Activated T-helper 2 cell treated with anti-CD3 and anti-CD28 coated beads, Interferon-gamma antibody, Interleukin-2, Interleukin-4, amounts not matched to agents 10 μg/mL and 5 μg/mL and 100 μg/mL, durations not matched to agents 14 hours and 24 hours and 36 hours (primary cell): ENCODE data around the gene INPP1. TPM values are rescaled to one million over a fixed set of nuclear protein-coding genes. Genes with fewer than 3 reads are reported as not detected.
A peak's percentile ranks its signal among the peaks of the same experiment; 100 is the strongest.

Experiments used
- DNase-seq: peaks from one replicate; pipeline ENCODE4 v3.0.0; 2021; ENCODE audit warnings: low spot score
- H3K27ac Mint-ChIP-seq: one replicate; pipeline ENCODE4 v1.8.0; 2021; ENCODE audit warnings: mixed read lengths
- H3K27me3 Mint-ChIP-seq: one replicate; pipeline ENCODE4 v1.8.0; 2021; ENCODE audit warnings: low read depth, mixed read lengths
- H3K36me3 Mint-ChIP-seq: one replicate; pipeline ENCODE4 v1.8.0; 2021; ENCODE audit warnings: low read depth, mixed read lengths
- H3K4me1 Mint-ChIP-seq: one replicate; pipeline ENCODE4 v1.8.0; 2021; ENCODE audit warnings: low read depth, mixed read lengths
- H3K4me3 Mint-ChIP-seq: one replicate; pipeline ENCODE4 v1.8.0; 2021; ENCODE audit warnings: low read depth, mild to moderate bottlenecking, moderate library complexity, mixed read lengths
- H3K9me3 Mint-ChIP-seq: one replicate; pipeline ENCODE4 v1.8.0; 2021; ENCODE audit warnings: mixed read lengths
- intact Hi-C: fragments of 100-400 bp; cut with micrococcal nuclease; formaldehyde crosslinking; loops from one replicate; pipeline ENCODE4 v1.15.1; 2023
- total RNA-seq: library from RNA; stranded (reverse); gene quantifications from 2 replicates; pipeline ENCODE4 v1.2.3, GENCODE V29; 2022

INPP1 gene
- total RNA-seq, 1 donor from 2014 or later: 12.8 TPM

GRCh38 chr2:190318931-190319554, 24.3 kb upstream of the INPP1 start:
- Mint-ChIP-seq H3K4me3 (peak overlapping the region; percentile 94), H3K36me3 (peaks cover 13% of the 10 kb centered on the region), H3K27me3 (no peaks in the 10 kb centered on the region), H3K4me1 (peaks cover 53% of the 10 kb centered on the region), H3K9me3 (no peaks in the 10 kb centered on the region), H3K27ac (peak overlapping the region; percentile 83)
- DNase-seq: peak; percentile 22
- intact Hi-C loops: loop anchor here (1.0 to 5.0 kb wide), 4 partner anchors 403 to 878 kb away; partner anchors contain the start of genes ASNSD1, OSGEPL1 and WDR75

DNA sequence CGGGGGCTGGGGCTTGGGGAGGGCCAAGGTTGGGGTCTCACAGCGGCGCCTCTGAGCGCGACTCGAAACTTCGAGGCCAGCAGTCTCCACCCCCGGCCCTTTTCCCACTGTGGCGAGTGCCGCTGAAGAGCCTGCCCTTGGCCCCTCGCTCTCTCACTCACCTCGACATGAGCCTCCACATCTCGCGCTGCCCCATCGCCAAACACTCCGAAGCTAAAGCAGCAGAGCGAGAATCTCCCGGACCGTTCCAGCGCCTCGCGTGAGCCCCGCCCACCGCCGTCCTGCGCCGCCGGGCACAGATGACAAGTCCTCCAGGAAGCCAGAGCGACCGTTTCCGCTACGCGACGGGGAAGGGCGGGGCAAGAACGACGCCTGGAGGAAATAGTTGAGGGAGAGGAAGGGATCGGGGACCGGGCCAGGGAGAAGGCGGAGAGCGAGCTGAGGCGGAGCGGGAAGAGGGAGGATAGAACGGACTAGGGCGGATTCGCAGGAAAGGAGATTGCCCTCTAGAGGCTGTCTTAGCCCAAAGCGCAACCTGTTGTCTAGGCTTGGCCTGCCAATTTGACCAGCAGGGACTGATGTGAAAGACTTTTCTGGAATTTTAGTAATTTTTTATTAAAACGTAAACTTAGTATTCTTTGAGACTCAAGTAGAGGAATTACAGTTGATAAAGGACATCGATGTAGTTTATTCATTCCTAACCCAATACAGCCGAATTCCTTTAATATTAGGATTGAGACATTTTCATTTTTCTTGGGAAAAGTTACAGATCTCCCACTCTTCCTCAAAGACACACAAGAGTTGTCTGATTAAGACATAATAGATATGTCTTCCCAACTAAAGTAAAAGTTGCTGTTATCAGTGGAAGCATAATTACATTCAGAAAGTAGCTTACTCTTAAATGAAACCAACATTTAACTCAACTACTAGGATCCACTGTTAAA, 23.6 kb upstream of the INPP1 start, which contains the start of gene HIBCH:
HIBCH (minus strand) TSS at position 272 of the 944 bp plus-strand sequence; CDS start at position 196, 76 bp downstream.
- intact Hi-C loops: loop anchor here (1.0 to 10.0 kb wide), 9 partner anchors 24 to 879 kb away; partner anchors contain the start of genes ASNSD1, MFSD6, ORMDL1 and OSGEPL1
- Mint-ChIP-seq H3K36me3 (peaks cover 13% of the 10 kb centered on the region), H3K4me3 (peak within 1 kb of the TSS; percentile 94), H3K4me1 (peaks cover 51% of the 10 kb centered on the region), H3K27me3 (no peaks in the 10 kb centered on the region), H3K27ac (peak within 1 kb of the TSS; percentile 96), H3K9me3 (no peaks in the 10 kb centered on the region)
- peak; percentile 82 for DNase-seq

GRCh38 chr2:190320696-190321095, 22.7 kb upstream of the INPP1 start:
- H3K4me3 Mint-ChIP-seq: peak overlapping the region; percentile 94
- H3K27ac Mint-ChIP-seq: peak overlapping the region; percentile 87
- intact Hi-C loops: loop anchor here (1.0 to 10.0 kb wide), 5 partner anchors 24 to 704 kb away; partner anchors contain the start of genes MFSD6, ORMDL1 and PMS1
- no peak for DNase-seq
- H3K9me3 Mint-ChIP-seq: no peaks in the 10 kb centered on the region
- peaks cover 7% of the 10 kb centered on the region for H3K36me3 Mint-ChIP-seq
- peaks cover under 1% of the 10 kb centered on the region for H3K27me3 Mint-ChIP-seq
- H3K4me1 Mint-ChIP-seq: peaks cover 44% of the 10 kb centered on the region

GRCh38 chr2:190323406-190323805, 20.0 kb upstream of the INPP1 start:
- Mint-ChIP-seq H3K36me3 (peaks cover 4% of the 10 kb centered on the region), H3K27me3 (peaks cover 15% of the 10 kb centered on the region), H3K27ac (no peak overlapping the region), H3K4me1 (peaks cover 28% of the 10 kb centered on the region), H3K4me3 (no peak overlapping the region), H3K9me3 (no peaks in the 10 kb centered on the region)
- intact Hi-C loops: loop anchor here (5.0 to 10.0 kb wide), 2 partner anchors 49 to 701 kb away; no protein-coding TSS in a partner anchor
- no peak for DNase-seq

DNA sequence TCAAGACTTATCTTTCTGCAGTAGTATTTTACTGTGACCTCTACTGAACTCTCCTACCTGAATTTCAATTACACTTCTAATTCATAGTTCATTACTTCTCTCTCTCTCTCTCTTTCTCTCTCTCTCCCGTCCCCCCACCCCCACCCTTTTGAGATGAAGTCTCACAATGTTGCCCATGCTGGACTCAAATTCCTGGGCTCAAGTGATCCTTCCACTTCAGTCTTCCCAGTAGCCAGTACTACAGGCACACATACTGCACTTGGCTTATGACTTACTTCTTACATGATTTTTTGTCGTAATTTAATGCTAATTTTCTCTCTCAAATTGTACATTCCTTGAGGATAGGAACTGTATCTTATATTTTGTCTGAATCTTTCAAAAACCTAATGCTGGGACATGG, 17.8 kb upstream of the INPP1 start:
- Mint-ChIP-seq H3K4me3 (no peak overlapping the region), H3K27me3 (peaks cover 29% of the 10 kb centered on the region), H3K27ac (no peak overlapping the region), H3K9me3 (no peaks in the 10 kb centered on the region), H3K4me1 (peaks cover 12% of the 10 kb centered on the region), H3K36me3 (no peaks in the 10 kb centered on the region)
- intact Hi-C loops: loop anchor here (10.0 kb wide), 1 partner anchor 699 kb away; no protein-coding TSS in a partner anchor
- DNase-seq: no peak

- H3K36me3 Mint-ChIP-seq: no peaks in the 10 kb centered on the region
- intact Hi-C loops: loop anchor here (10.0 kb wide), 1 partner anchor 697 kb away; no protein-coding TSS in a partner anchor
- peaks cover 38% of the 10 kb centered on the region for H3K27me3 Mint-ChIP-seq
- no peak overlapping the region for H3K27ac Mint-ChIP-seq
- no peaks in the 10 kb centered on the region for H3K9me3 Mint-ChIP-seq
- H3K4me1 Mint-ChIP-seq: peaks cover 4% of the 10 kb centered on the region
- DNase-seq: no peak
- no peak overlapping the region for H3K4me3 Mint-ChIP-seq
Observed at GRCh38 chr2:190327867-190328572, 15.4 kb upstream of the INPP1 start.

- DNase-seq: no peak
- Mint-ChIP-seq H3K4me3 (no peak overlapping the region), H3K9me3 (no peaks in the 10 kb centered on the region), H3K27me3 (peaks cover 44% of the 10 kb centered on the region), H3K27ac (no peak overlapping the region), H3K4me1 (no peaks in the 10 kb centered on the region), H3K36me3 (no peaks in the 10 kb centered on the region)
- intact Hi-C loops: loop anchor here (10.0 kb wide), 1 partner anchor 696 kb away; no protein-coding TSS in a partner anchor
Observed at GRCh38 chr2:190328573-190329147, 14.7 kb upstream of the INPP1 start.

DNA sequence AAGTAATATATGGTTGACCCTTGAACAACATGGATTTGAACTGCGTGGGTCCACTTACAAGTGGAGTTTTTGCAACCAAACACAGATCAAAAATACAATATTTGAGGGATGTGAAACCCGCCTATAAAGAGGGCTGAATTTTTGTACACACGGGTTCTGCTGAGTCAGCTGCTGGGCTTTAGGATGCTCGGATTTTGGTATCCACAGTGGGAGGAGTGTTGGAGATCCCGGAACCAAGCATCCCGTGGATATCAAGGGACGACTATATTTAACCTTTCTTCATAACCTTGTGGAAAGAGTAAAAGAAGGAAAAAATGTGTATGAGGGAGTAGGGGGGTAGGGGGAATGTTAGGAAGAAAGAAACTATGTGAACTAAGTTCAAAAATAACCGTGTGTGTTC, 10.0 kb upstream of the INPP1 start:
- Mint-ChIP-seq H3K4me1 (no peaks in the 10 kb centered on the region), H3K27me3 (peaks cover 39% of the 10 kb centered on the region), H3K9me3 (no peaks in the 10 kb centered on the region), H3K27ac (no peak overlapping the region), H3K36me3 (no peaks in the 10 kb centered on the region), H3K4me3 (no peak overlapping the region)
- no peak for DNase-seq
- intact Hi-C loops: no loop called here

- intact Hi-C loops: no loop called here
- no peak overlapping the region for H3K27ac Mint-ChIP-seq
- no peaks in the 10 kb centered on the region for H3K4me1 Mint-ChIP-seq
Observed at GRCh38 chr2:190333928-190334327, 9.5 kb upstream of the INPP1 start.

GRCh38 chr2:190334479-190335224, 8.7 kb upstream of the INPP1 start:
- Mint-ChIP-seq H3K36me3 (no peaks in the 10 kb centered on the region), H3K4me1 (no peaks in the 10 kb centered on the region), H3K27me3 (peaks cover 35% of the 10 kb centered on the region), H3K27ac (no peak overlapping the region), H3K9me3 (no peaks in the 10 kb centered on the region), H3K4me3 (no peak overlapping the region)
- DNase-seq: no peak
- intact Hi-C loops: no loop called here

More at GRCh38 chr2:190333928-190334327, 9.5 kb upstream of the INPP1 start:
- Mint-ChIP-seq H3K27me3 (peaks cover 40% of the 10 kb centered on the region), H3K4me3 (no peak overlapping the region), H3K9me3 (no peaks in the 10 kb centered on the region), H3K36me3 (no peaks in the 10 kb centered on the region)
- no peak for DNase-seq

DNA sequence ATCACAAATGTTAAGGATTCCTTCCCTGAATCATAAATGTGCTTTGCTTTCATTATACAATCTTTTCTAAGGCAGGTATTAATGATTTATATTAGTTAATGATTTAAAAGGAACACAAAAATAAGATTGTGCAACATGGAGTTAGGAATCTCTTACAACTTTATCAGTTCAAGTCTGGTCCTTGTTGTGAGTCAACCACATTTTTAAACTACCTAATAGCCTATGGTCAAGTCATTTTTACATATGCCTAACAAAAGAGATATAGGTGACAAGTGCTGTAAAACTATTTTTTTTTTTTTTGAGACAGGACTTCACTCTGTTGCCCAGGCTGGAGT, 8.2 kb upstream of the INPP1 start:
- H3K4me3 Mint-ChIP-seq: no peak overlapping the region
- no peaks in the 10 kb centered on the region for H3K36me3 Mint-ChIP-seq
- intact Hi-C loops: no loop called here
- no peaks in the 10 kb centered on the region for H3K9me3 Mint-ChIP-seq
- H3K27me3 Mint-ChIP-seq: peaks cover 29% of the 10 kb centered on the region
- H3K27ac Mint-ChIP-seq: no peak overlapping the region
- no peak for DNase-seq
- H3K4me1 Mint-ChIP-seq: no peaks in the 10 kb centered on the region
